KMS-11 (cell line): ENCODE data around the gene SLC39A3.
A peak's percentile ranks its signal among the peaks of the same experiment; 100 is the strongest.

Experiments
- H2AFZ ChIP-seq: fragments of 200-600 bp; sonication (generic); 2 replicates; pipeline ENCODE4 v1.6.1; 2016; ENCODE audit warnings: antibody characterized with exemption, mixed run types, low read depth
- H3K27ac ChIP-seq: fragments of 200-600 bp; sonication (generic); 2 replicates; pipeline ENCODE4 v1.6.1; 2016; ENCODE audit warnings: mild to moderate bottlenecking, mixed run types
- H3K27me3 ChIP-seq: fragments of 200-600 bp; sonication (generic); 2 replicates; pipeline ENCODE4 v1.6.1; 2017; ENCODE audit warnings: mild to moderate bottlenecking, low read depth, mixed run types, moderate library complexity; ENCODE audit not compliant: insufficient read depth
- H3K36me3 ChIP-seq: fragments of 200-600 bp; sonication (generic); 2 replicates; pipeline ENCODE4 v1.6.1; 2017; ENCODE audit warnings: mild to moderate bottlenecking, mixed run types; ENCODE audit not compliant: insufficient read depth
- H3K4me1 ChIP-seq: fragments of 200-600 bp; sonication (generic); 2 replicates; pipeline ENCODE4 v1.6.1; 2016; ENCODE audit warnings: mild to moderate bottlenecking, low read depth, mixed run types; ENCODE audit not compliant: poor library complexity, severe bottlenecking
- H3K4me2 ChIP-seq: fragments of 200-600 bp; sonication (generic); 2 replicates; pipeline ENCODE4 v1.7.0; 2016; ENCODE audit warnings: mild to moderate bottlenecking, mixed run types
- H3K4me3 ChIP-seq: fragments of 200-600 bp; sonication (generic); IDR thresholded peaks from 2 replicates; pipeline ENCODE4 v1.6.1; 2017; ENCODE audit warnings: low read depth, low read length, mixed read lengths; ENCODE audit not compliant: insufficient read depth
- H3K79me2 ChIP-seq: fragments of 200-600 bp; sonication (generic); 2 replicates; pipeline ENCODE4 v1.6.1; 2016; ENCODE audit warnings: low read depth, mixed run types; ENCODE audit not compliant: insufficient read depth
- H3K9ac ChIP-seq: fragments of 200-600 bp; sonication (generic); 2 replicates; pipeline ENCODE4 v1.6.1; 2016; ENCODE audit warnings: mild to moderate bottlenecking, mixed run types
- H4K20me1 ChIP-seq: fragments of 200-600 bp; sonication (generic); 2 replicates; pipeline ENCODE4 v1.6.1; 2016; ENCODE audit warnings: mild to moderate bottlenecking, mixed run types; ENCODE audit not compliant: insufficient read depth
- TF ChIP-seq, protein P1 (sequence below): fragments of 200-600 bp; sonication (generic); conservative IDR thresholded peaks from 2 replicates; pipeline ENCODE4 v1.6.1; 2017; ENCODE audit warnings: low read depth, mild to moderate bottlenecking, antibody characterized with exemption, low read length, moderate library complexity, mixed read lengths

Gene SLC39A3

DNA sequence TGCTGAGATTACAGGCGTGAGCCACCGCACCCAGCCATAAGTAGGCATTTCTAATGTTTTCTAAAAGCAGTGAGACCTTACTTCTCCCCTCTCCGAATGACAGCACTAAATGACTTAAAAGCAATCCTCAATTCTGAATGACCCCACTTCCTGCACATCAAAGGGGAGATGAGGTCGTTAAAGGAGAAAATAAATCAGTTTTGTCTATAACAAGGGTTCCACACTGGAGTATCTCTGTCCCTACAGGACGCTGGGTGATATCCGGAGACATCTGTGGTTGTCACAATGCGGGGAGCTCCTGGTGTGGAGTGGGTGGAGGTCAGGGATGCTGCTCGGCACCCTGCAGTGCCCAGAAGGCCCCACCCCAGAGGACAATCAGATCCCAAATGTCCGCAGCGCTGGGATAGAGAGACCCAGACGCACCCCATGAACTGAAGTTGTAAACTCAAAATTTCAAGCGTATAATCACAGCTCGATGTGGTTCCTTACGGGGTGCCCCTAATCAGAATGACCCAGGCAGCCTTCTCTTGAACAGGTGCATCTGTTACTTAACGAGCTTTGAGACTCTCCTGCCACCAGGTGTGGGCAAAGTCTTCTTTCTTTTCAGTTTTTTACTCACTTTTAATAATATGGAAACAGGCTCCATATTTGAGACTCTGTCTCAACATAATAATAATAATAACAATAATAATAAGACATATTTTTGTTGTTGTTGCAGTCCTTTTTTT is 40.2 kb downstream of the SLC39A3 start:
- TF ChIP-seq, protein P1, sequence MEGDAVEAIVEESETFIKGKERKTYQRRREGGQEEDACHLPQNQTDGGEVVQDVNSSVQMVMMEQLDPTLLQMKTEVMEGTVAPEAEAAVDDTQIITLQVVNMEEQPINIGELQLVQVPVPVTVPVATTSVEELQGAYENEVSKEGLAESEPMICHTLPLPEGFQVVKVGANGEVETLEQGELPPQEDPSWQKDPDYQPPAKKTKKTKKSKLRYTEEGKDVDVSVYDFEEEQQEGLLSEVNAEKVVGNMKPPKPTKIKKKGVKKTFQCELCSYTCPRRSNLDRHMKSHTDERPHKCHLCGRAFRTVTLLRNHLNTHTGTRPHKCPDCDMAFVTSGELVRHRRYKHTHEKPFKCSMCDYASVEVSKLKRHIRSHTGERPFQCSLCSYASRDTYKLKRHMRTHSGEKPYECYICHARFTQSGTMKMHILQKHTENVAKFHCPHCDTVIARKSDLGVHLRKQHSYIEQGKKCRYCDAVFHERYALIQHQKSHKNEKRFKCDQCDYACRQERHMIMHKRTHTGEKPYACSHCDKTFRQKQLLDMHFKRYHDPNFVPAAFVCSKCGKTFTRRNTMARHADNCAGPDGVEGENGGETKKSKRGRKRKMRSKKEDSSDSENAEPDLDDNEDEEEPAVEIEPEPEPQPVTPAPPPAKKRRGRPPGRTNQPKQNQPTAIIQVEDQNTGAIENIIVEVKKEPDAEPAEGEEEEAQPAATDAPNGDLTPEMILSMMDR = no peak
- no peak overlapping the region for H3K4me3 ChIP-seq
- H3K79me2 ChIP-seq = no peaks in the 10 kb centered on the region; the same call in 1 of the 2 replicates
- H3K36me3 ChIP-seq = no peaks in the 10 kb centered on the region
- peak overlapping the region; percentile 61 for H3K4me2 ChIP-seq
- peak overlapping the region; percentile 32; the same call in 1 of the 2 replicates for H3K9ac ChIP-seq
- peak overlapping the region; percentile 65 for H3K27ac ChIP-seq
- no peaks in the 10 kb centered on the region for H3K27me3 ChIP-seq
- peak overlapping the region; percentile 19; the same call in 1 of the 2 replicates for H2AFZ ChIP-seq
- peaks cover 42% of the 10 kb centered on the region for H3K4me1 ChIP-seq
- no peaks in the 10 kb centered on the region for H4K20me1 ChIP-seq

DNA sequence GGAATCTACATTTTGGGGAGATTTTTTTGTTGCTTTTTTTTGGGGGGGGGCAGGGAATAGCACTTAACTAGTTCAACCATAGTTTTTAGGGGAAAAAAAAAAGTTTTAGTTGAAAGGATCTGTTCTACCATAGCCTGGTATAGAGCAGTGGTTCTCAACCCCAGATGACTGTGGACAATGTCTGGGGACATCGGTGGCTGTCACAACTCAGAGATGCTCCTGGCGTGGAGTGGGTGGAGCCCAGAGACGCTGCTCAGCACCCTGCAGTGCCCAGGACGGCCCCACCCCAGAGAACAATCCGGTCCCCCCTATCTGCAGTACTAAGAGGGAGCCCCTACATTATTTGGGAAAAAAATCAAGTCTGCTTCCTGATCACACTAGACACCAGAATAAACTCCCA is 45.6 kb downstream of the SLC39A3 start:
- H3K9ac ChIP-seq = no peak overlapping the region

DNA sequence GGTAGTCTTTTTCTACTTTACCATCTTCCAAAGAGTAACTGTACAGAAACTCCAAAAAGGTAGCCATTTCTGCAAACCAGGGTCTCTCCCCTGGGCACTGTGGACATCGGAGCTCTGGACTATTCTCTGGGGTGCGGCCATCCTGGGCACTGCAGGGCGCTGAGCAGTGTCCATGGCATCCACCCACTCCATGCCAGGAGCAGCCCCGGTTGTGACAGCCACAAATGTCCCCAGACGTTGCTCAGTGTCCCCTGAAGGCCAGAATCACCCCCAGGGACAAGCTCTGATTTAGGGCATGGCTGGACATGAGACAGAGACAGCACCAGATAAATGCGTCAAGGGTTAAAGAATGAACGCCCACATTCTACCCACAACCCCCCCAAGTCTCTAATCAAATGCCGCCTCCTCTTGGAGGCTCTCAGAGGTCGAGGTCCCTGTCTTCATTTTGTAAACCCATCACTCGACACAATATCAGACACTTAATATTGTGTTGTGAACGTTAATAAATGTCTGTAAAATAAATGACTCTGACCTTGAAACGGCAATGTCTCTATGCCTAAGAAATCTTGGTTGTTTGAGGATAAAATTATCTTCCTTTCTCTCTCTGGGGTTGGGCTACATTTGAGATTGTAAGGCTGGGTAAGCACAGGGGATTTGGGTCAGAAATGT is 46.2 kb downstream of the SLC39A3 start:
- H3K79me2 ChIP-seq = no peaks in the 10 kb centered on the region
- H3K4me3 ChIP-seq = no peak overlapping the region
- H2AFZ ChIP-seq = no peak overlapping the region
- H3K27ac ChIP-seq = no peak overlapping the region
- no peak overlapping the region for H3K4me2 ChIP-seq
- no peak overlapping the region for H3K9ac ChIP-seq
- H3K36me3 ChIP-seq = no peaks in the 10 kb centered on the region
- TF ChIP-seq, protein P1 = no peak
- H3K4me1 ChIP-seq = peaks cover 16% of the 10 kb centered on the region
- H3K27me3 ChIP-seq = no peaks in the 10 kb centered on the region
- no peaks in the 10 kb centered on the region for H4K20me1 ChIP-seq

More for the DNA sequence above, 45.6 kb downstream of the SLC39A3 start:
- TF ChIP-seq, protein P1 = no peak
- Histone ChIP-seq H3K79me2 (no peaks in the 10 kb centered on the region), H3K4me3 (no peak overlapping the region), H3K4me1 (peaks cover 21% of the 10 kb centered on the region), H3K4me2 (no peak overlapping the region), H4K20me1 (no peaks in the 10 kb centered on the region), H3K36me3 (no peaks in the 10 kb centered on the region), H2AFZ (no peak overlapping the region), H3K27ac (no peak overlapping the region), H3K27me3 (no peaks in the 10 kb centered on the region)

DNA sequence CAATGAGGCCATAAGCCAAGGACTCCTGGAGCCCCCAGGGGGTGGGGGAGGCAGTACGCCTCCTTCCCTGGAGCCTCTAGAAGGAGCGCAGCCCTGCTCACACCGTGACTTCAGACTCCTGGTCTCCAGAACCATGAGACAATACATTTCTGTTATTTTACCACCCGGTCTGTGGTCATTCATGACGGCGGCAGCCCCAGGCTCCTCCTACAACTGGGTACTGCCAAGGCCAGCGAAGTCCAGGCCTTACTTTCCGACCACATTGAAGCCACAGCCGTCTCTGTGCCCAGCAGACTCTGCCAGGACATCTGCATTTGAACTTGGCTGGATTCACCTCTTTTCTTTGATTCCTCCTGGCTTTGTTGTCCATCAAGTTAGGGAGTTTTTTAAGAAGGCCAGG is 47.9 kb downstream of the SLC39A3 start:
- Histone ChIP-seq H3K27ac (no peak overlapping the region), H4K20me1 (no peaks in the 10 kb centered on the region), H3K9ac (no peak overlapping the region), H3K36me3 (no peaks in the 10 kb centered on the region), H3K79me2 (no peaks in the 10 kb centered on the region), H3K4me1 (no peaks in the 10 kb centered on the region), H2AFZ (no peak overlapping the region), H3K4me3 (no peak overlapping the region), H3K4me2 (no peak overlapping the region), H3K27me3 (no peaks in the 10 kb centered on the region)
- TF ChIP-seq, protein P1 = no peak
